Stimulated activated CD8-positive, alpha-beta memory T cell treated with anti-CD3 and anti-CD28 coated beads, Interleukin-15, amount 100 ng/mL, for 48 hours (primary cell): ENCODE measurements around the gene SLC26A8.

ENCODE experiments used
- DNase-seq, 2 donors: peaks; one replicate each; pipeline ENCODE4 v3.0.0-alpha.2; 2020; ENCODE audit warnings: low read depth in 2 of 2

The SLC26A8 gene, protein sequence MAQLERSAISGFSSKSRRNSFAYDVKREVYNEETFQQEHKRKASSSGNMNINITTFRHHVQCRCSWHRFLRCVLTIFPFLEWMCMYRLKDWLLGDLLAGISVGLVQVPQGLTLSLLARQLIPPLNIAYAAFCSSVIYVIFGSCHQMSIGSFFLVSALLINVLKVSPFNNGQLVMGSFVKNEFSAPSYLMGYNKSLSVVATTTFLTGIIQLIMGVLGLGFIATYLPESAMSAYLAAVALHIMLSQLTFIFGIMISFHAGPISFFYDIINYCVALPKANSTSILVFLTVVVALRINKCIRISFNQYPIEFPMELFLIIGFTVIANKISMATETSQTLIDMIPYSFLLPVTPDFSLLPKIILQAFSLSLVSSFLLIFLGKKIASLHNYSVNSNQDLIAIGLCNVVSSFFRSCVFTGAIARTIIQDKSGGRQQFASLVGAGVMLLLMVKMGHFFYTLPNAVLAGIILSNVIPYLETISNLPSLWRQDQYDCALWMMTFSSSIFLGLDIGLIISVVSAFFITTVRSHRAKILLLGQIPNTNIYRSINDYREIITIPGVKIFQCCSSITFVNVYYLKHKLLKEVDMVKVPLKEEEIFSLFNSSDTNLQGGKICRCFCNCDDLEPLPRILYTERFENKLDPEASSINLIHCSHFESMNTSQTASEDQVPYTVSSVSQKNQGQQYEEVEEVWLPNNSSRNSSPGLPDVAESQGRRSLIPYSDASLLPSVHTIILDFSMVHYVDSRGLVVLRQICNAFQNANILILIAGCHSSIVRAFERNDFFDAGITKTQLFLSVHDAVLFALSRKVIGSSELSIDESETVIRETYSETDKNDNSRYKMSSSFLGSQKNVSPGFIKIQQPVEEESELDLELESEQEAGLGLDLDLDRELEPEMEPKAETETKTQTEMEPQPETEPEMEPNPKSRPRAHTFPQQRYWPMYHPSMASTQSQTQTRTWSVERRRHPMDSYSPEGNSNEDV

GRCh38 chr6:36023996-36024795 lies at the start of gene SLC26A8:
TSS of gene SLC26A8 (minus strand) at chr6:36024641. CDS start at chr6:36019707, 4,934 bp downstream.
- DNase-seq = no peak

GRCh38 chr6:36073587-36073986 lies 49.1 kb upstream of the SLC26A8 start:
- no peak for DNase-seq

- DNase-seq = no peak
Observed at GRCh38 chr6:36072681-36073080, 48.2 kb upstream of the SLC26A8 start.

- no peak for DNase-seq
Observed at GRCh38 chr6:36071714-36072113, 47.3 kb upstream of the SLC26A8 start.

DNA sequence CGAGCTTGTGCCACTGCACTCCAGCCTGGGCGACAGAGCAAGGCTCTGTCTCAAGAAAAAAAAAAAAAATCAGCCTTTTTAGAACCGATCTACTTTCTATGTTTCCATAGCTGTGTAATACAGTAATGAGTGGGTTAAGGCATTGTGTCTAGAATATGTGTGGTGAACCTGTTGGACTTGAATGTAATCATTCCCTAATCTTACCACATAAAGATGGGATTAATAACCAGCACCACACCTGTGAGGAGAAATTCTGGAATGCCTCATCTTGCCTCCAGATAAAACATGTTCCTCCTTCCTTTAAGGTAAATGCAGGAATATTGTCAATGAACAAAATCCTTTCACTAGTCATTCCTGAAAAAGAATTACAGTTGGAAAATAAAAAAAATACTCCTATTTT lies 46.8 kb upstream of the SLC26A8 start:
- no peak for DNase-seq

GRCh38 chr6:36070252-36070651 lies 45.8 kb upstream of the SLC26A8 start:
- DNase-seq = no peak

DNA sequence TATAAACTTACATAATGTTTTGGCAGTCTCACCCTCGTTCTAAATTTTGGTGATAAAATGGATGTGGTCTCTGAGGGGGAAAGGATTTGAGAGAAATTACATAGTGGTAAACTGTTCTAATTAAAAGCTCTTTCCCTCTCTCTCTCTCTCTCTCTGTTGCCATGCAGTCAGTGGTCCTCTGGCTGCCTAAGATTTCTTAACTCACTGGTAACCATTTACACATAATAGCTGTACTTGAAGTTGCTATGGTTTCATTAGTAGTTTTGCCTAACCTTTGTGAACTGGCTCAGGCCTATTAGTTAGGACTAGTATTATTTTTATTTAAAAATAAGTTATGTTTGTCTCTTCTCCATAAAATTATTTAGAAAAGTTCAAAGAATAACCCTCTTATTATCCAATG lies 45.1 kb upstream of the SLC26A8 start:
- no peak for DNase-seq

DNA sequence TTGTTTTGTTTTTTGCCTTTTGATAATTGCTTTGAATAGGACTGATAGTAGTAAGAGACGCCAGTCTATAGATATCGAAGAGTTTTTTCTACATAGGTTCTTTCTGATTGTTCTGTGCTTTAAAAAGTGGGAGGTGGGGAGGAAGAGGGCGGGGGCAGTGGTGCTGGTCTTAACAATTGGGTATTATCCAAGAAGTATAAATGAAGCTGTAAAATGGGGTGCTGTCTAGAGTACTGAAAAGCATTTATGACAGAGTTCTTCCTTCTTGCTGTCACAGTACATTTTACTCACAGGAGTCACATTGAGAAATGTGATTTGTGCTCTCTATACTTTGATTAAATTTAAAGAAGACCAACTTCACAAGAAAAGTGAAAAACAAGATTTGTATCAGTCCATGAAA lies 44.1 kb upstream of the SLC26A8 start:
- DNase-seq = no peak

DNA sequence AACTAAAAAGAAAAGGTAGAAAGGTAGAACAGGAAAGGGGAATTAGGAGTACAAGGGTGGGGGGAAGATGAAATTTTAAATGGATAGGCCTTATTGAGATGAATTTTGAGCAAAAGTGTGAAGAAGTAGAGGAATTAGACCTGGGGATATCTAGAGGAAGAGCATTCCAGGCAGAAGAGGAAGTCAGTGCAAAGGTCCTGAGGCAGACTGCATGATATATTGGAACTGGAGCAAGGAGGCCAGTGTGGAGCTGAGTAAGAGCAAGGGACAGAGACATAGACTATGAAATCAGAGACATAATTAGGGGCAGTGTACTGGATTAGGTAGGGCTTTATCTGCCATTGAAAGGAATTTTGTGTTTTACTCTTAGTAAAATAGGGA lies 43.6 kb upstream of the SLC26A8 start:
- no peak for DNase-seq

GRCh38 chr6:36067374-36068011 lies 43.1 kb upstream of the SLC26A8 start:
- DNase-seq = no peak

- no peak for DNase-seq
Observed at GRCh38 chr6:36066817-36067216, 42.4 kb upstream of the SLC26A8 start.

DNA sequence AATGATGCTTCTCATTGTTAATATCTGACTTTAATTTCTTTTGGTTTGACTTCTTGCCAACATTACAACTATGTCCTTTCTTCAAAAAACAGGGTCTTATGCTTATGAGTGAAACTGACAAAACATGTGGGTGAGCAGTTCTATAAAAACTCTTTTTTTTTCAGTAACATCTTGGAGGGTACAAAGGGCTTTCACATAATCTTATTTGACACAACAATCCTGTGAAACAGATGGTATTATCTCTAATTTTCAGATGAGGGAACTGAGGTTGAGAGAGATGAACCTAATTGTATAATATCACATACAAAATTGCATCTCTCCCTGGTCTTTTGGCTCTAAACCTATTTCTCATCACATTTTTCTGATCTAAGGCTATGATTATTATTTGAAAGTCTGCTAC lies 41.5 kb upstream of the SLC26A8 start:
- DNase-seq = no peak

DNA sequence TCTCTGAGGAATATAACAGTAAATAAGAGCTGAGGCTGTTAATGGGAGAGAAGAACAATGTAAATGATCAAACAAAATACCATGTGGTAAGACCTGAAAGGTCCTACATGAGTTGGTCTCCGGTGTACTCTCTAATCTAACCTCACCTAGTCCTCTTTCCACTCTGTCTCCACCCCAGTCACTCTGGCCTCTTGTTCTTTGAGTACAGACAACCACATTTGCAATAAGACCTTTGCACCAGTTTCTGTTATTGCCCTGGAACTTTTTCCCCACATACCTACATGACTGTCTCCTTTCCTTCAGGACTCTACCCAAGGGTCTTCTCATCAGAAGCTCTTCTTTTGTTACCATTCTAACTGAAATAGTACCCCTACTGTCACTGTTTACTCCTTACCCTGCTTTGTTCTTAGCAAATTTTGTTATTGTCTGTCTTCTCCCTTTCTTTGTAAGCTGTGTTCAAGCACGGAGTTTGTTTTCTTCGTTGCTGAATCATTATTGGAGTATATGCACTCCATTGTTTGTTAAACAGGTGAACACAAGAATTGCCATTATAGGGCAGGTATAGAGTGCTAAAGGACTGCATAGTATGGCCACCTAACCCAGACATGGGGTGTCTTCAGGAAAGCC lies 40.4 kb upstream of the SLC26A8 start:
- DNase-seq = no peak

GRCh38 chr6:36063318-36064060 lies 39.0 kb upstream of the SLC26A8 start:
- no peak for DNase-seq

GRCh38 chr6:36062247-36062646 lies 37.8 kb upstream of the SLC26A8 start:
- no peak for DNase-seq

DNA sequence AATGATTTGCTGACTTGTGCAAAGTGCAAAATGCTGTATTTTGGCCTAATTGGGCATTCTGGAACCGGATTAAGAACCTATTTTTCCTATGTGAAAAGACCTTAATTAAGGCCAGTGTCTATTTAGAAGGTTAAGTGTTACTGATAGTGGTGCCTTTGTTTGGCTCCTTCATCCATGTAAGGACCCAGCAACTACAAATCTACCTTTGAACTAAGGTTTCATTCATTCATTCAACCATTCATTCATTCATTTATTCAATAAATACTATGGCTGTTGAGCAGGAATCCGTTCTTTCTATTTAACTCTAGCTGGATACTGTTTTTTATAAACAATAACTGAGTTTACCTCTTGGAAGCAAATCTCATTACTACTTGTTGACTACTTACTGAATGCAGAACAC lies 36.8 kb upstream of the SLC26A8 start:
- no peak for DNase-seq

- no peak for DNase-seq
Observed at GRCh38 chr6:36056178-36056577, 31.7 kb upstream of the SLC26A8 start.

GRCh38 chr6:36054956-36055355 lies 30.5 kb upstream of the SLC26A8 start:
- no peak for DNase-seq

GRCh38 chr6:36054415-36054814 lies 30.0 kb upstream of the SLC26A8 start:
- DNase-seq = no peak

DNA sequence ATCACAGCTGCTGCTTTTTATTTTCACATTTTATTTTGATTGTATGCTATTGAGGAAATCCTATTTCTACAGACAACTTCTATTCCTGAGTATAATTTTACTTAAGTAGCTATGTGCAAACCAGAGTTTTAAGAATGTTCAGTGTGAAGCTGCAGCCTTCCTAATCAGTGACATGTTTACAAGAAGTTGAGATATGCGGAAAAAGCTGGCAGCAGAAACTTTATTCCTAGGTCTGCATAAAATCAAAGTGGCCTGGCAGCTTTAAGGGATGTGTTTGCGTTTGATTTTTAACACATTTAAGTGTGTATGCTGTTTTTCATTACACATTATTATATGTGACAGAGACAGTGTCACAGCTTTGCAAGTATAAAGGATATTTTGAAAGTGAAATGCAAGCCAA lies 29.4 kb upstream of the SLC26A8 start:
- no peak for DNase-seq
